K562 (cell line): ENCODE data around the gene MEST. TPM values are rescaled to one million over a fixed set of nuclear protein-coding genes. Genes with fewer than 3 reads are reported as not detected.

Experiments
- ATAC-seq: fragments of 200-7000 bp; cut with Tn5 transposase; 3 replicates; pipeline ENCODE4 v1.9.1; 2020; ENCODE audit warnings: moderate library complexity
- BruUV-seq: library from RNA; stranded (reverse); fragments of 400-500 nt; replicated peaks from 2 replicates; lab custom pipeline; 2021; lab: Mats Ljungman, UMichigan
- CTCF ChIA-PET: fragments of 300-600 bp; formaldehyde crosslinking; extraction: SDS; loops from one replicate; lab custom pipeline; 2021; ENCODE audit warnings: low intra/inter-chr PET ratio; lab: Yijun Ruan, JAX
- POLR2A ChIA-PET: fragments of 300-600, 350-650 bp; sonication (Branson Sonifier 250); formaldehyde crosslinking; extraction: SDS; loops from one replicate; lab custom pipeline; 2021; ENCODE audit warnings: antibody characterized with exemption, inconsistent platforms; lab: Yijun Ruan, JAX
- DNase-seq, 4 experiments: peaks; one replicate each; pipeline versions ENCODE4 v3.0.0 to v3.0.0-alpha.2; 2011 to 2018; ENCODE audit warnings: low spot score in 3 of 4, mixed read lengths in 3 of 4; ENCODE audit errors: extremely low read depth in 1 of 4
- FAIRE-seq: peaks from 2 replicates; lab custom pipeline; 2011; peaks lifted over from hg19 to GRCh38; lab: Jason Lieb, UNC
- H2AFZ ChIP-seq: 2 replicates; pipeline ENCODE4 v1.6.0; 2011; ENCODE audit warnings: low read depth, low read length, control low read depth, inconsistent platforms
- H3K27ac ChIP-seq: fragments of 200-600 bp; 3 replicates; pipeline ENCODE4 v1.8.0; 2011; ENCODE audit warnings: low read depth, mild to moderate bottlenecking, control low read depth, inconsistent platforms, low read length, moderate library complexity, mixed read lengths; ENCODE audit errors: extremely low read depth
- H3K27me3 ChIP-seq, 2 experiments: fragments of 300-600 bp in 1 of 2; 2 replicates in 1 of 2; 3 replicates in 1 of 2; pipeline versions ENCODE4 v1.6.0 to v1.8.0; 2011; ENCODE audit warnings: inconsistent platforms in 2 of 2, low read length in 2 of 2, mild to moderate bottlenecking in 1 of 2, mixed read lengths in 1 of 2, moderate library complexity in 1 of 2; ENCODE audit not compliant: control insufficient read depth in 2 of 2, insufficient read depth in 2 of 2
- H3K36me3 ChIP-seq: fragments of 300-600 bp; 3 replicates; pipeline ENCODE4 v1.8.0; 2011; ENCODE audit warnings: mild to moderate bottlenecking, low read length, inconsistent platforms; ENCODE audit not compliant: control insufficient read depth, insufficient read depth
- H3K4me1 ChIP-seq, 2 experiments: fragments of 200-600 bp in 1 of 2; replicated peaks in 1 of 2; 2 replicates in 1 of 2; 3 replicates in 1 of 2; pipeline versions ENCODE4 v1.5.1 to v1.8.0; 2011; ENCODE audit warnings: inconsistent platforms in 2 of 2, low read length in 2 of 2, mild to moderate bottlenecking in 1 of 2, mixed read lengths in 1 of 2, moderate library complexity in 1 of 2; ENCODE audit not compliant: control insufficient read depth in 2 of 2, insufficient read depth in 2 of 2
- H3K4me2 ChIP-seq: 2 replicates; pipeline ENCODE4 v1.6.1; 2011; ENCODE audit warnings: low read length, control low read depth, inconsistent platforms, mixed read lengths; ENCODE audit not compliant: insufficient read depth
- H3K4me3 ChIP-seq: fragments of 200-600 bp; sonication (generic), shearing (Covaris generic); 2 replicates; pipeline ENCODE4 v1.5.1; 2016; ENCODE audit warnings: control low read depth, inconsistent platforms
- H3K79me2 ChIP-seq: fragments of 200-600 bp; 3 replicates; pipeline ENCODE4 v1.8.0; 2011; ENCODE audit warnings: low read length, inconsistent platforms; ENCODE audit not compliant: control insufficient read depth, insufficient read depth
- H3K9ac ChIP-seq, 2 experiments: 2 replicates each; pipeline versions ENCODE4 v1.6.0 to v1.6.1; 2011; ENCODE audit warnings: low read depth in 2 of 2, low read length in 2 of 2, control low read depth in 1 of 2, inconsistent platforms in 1 of 2, mild to moderate bottlenecking in 1 of 2, mixed read lengths in 1 of 2; ENCODE audit not compliant: insufficient read depth in 1 of 2
- H3K9me1 ChIP-seq: one replicate; pipeline ENCODE4 v1.6.0; 2011; ENCODE audit warnings: inconsistent platforms, mild to moderate bottlenecking, low read length, moderate library complexity; ENCODE audit not compliant: control insufficient read depth, insufficient read depth
- H3K9me3 ChIP-seq: replicated peaks from 2 replicates; pipeline ENCODE4 v1.5.1; 2011; ENCODE audit warnings: low read depth, low read length, inconsistent platforms; ENCODE audit not compliant: control insufficient read depth, insufficient read depth
- H4K20me1 ChIP-seq: replicated peaks from 2 replicates; pipeline ENCODE4 v1.6.1; 2011; ENCODE audit warnings: low read length, inconsistent platforms, mixed read lengths; ENCODE audit not compliant: control insufficient read depth, insufficient read depth
- CBFB ChIP-seq: sonication (generic); formaldehyde crosslinking; IDR thresholded peaks from 2 replicates; pipeline ENCODE4 v1.4.0; 2020; ENCODE audit warnings: mild to moderate bottlenecking, missing genetic modification reagents
- EGR1 ChIP-seq: fragments of 450-650 bp; conservative IDR thresholded peaks from 2 replicates; pipeline ENCODE4 v1.6.1; 2017; ENCODE audit warnings: mild to moderate bottlenecking
- KAT8 ChIP-seq: fragments of 450-650 bp; IDR thresholded peaks from 2 replicates; pipeline ENCODE4 v1.6.1; 2016; ENCODE audit warnings: low read depth, mild to moderate bottlenecking
- MTA2 ChIP-seq: fragments of 450-650 bp; IDR thresholded peaks from 2 replicates; pipeline ENCODE4 v1.6.1; 2016; ENCODE audit warnings: low read depth
- RAD21 ChIP-seq, 2 experiments: fragments of 250-450 bp in 1 of 2; fragments of 450-650 bp in 1 of 2; sonication (Bioruptor Pico) in 1 of 2; formaldehyde crosslinking in 1 of 2; IDR thresholded peaks in 1 of 2; conservative IDR thresholded peaks in 1 of 2; 2 replicates each; pipeline versions ENCODE4 v1.4.0 to v1.8.0; 2020 to 2022; ENCODE audit warnings: mild to moderate bottlenecking in 2 of 2, moderate library complexity in 1 of 2
- RNF219 ChIP-seq: fragments of 250-450 bp; sonication (Bioruptor Pico); IDR thresholded peaks from 2 replicates; pipeline ENCODE4 v1.5.0; 2022; ENCODE audit warnings: mild to moderate bottlenecking
- SMARCE1 ChIP-seq: fragments of 450-650 bp; IDR thresholded peaks from 2 replicates; pipeline ENCODE4 v1.7.1; 2016; ENCODE audit warnings: mild to moderate bottlenecking
- THRA ChIP-seq: fragments of 450-650 bp; IDR thresholded peaks from 2 replicates; pipeline ENCODE4 v1.6.1; 2017; ENCODE audit warnings: mild to moderate bottlenecking, moderate library complexity
- TRIM28 ChIP-seq: fragments of 450-650 bp; IDR thresholded peaks from 2 replicates; pipeline ENCODE4 v1.6.1; 2017
- ZNF197 ChIP-seq: fragments of 200-800 bp; sonication (Bioruptor generic); IDR thresholded peaks from 2 replicates; pipeline ENCODE4 v1.6.1; 2016; ENCODE audit warnings: low read depth, missing genetic modification characterization, missing compliant biosample characterization
- ZSCAN32 ChIP-seq: fragments of 450-650 bp; formaldehyde crosslinking; IDR thresholded peaks from 2 replicates; pipeline ENCODE4 v1.4.0; 2020; ENCODE audit warnings: mild to moderate bottlenecking, moderate library complexity
- WGBS: fragments of 100-300 bp; shearing (Covaris generic); methylation state at CpG from one replicate; pipeline ENCODE4 v1.1.6; 2016; ENCODE audit warnings: low coverage, mixed read lengths; ENCODE audit not compliant: insufficient coverage; ENCODE audit errors: missing lambda C conversion rate; 5-methylcytosine and 5-hydroxymethylcytosine counted together
- in situ Hi-C: fragments of 300-500 bp; cut with MboI; formaldehyde crosslinking; loops from 4 replicates; pipeline ENCODE4 v1.15.0; 2018; ENCODE audit warnings: inconsistent platforms, mixed read lengths
- intact Hi-C: fragments of 100-400 bp; cut with micrococcal nuclease; formaldehyde crosslinking; loops from 2 replicates; pipeline ENCODE4 v1.14.2; 2022
- polyA plus RNA-seq, 8 experiments: library from polyadenylated mRNA; depleted of rRNA in 4 of 8; stranded (reverse) in 5 of 8; unstranded in 3 of 8; fragments of >200 nt; fragmentation: Nextera tagmentation in 2 of 8; fragmentation: Illumina TruSeq in 1 of 8; extraction: Ambion mirVana in 2 of 8; extraction: Trizol in 1 of 8; gene quantifications; 2 replicates each; pipeline versions ENCODE4 v1.2.1 to v1.2.3, GENCODE V29; 2011 to 2014; ENCODE audit warnings: inconsistent platforms in 1 of 8, missing spikeins in 1 of 8
- total RNA-seq, 7 experiments: library from RNA; depleted of rRNA in 6 of 7; stranded (reverse); fragments of >200 nt in 6 of 7; fragmentation: Illumina TruSeq in 2 of 7; extraction: Trizol in 2 of 7; gene quantifications; 2 replicates each; pipeline versions ENCODE4 v1.2.1 to v1.2.3, GENCODE V29; 2011 to 2021; ENCODE audit warnings: low replicate concordance in 1 of 7

Gene MEST
- total and polyA plus RNA-seq, 9 of the 15 experiments (the other 6 are each of a cell fraction or from before 2014, with no cell fraction given): 0.04 to 0.74 (median 0.36) TPM; not detected in 1

- Histone ChIP-seq H3K4me2 (no peak overlapping the region), H3K4me1 (no peaks in the 10 kb centered on the region), H3K36me3 (peaks cover 2% of the 10 kb centered on the region; the same call in 2 of the 3 replicates), H3K79me2 (no peaks in the 10 kb centered on the region), H3K9ac (no peak overlapping the region), H3K9me3 (no peaks in the 10 kb centered on the region), H3K9me1 (no peaks in the 10 kb centered on the region), H2AFZ (no peak overlapping the region), H3K27me3 (no peaks in the 10 kb centered on the region), H3K27ac (no peak overlapping the region), H3K4me3 (no peak overlapping the region), H4K20me1 (no peaks in the 10 kb centered on the region)
- in situ Hi-C loops: no loop called here
- WGBS: 17% methylated on average over 3 of the region's 3 CpGs
- CTCF ChIA-PET: no interaction called here
- POLR2A ChIA-PET: no interaction called here
- BruUV-seq: no TSS peak
- FAIRE-seq (no peak), ATAC-seq (no peak), DNase-seq (no peak)
- TF ChIP-seq ZNF197 (CRISPR knock-in tag) (no peak), CBFB (CRISPR knock-in tag) (no peak), TRIM28 (no peak), RNF219 (CRISPR knock-in tag) (no peak), ZSCAN32 (no peak), THRA (no peak), RAD21 (CRISPR knock-in tag; conservative IDR thresholded peaks at IDR 0.05 in 1 of 2, IDR thresholded peaks at IDR 0.05 in 1 of 2) (no peak), SMARCE1 (no peak), KAT8 (no peak), MTA2 (no peak), EGR1 (no peak)
- intact Hi-C loops: no loop called here
Observed at GRCh38 chr7:130515315-130516040, 23.6 kb downstream of the MEST start.
